Measurements from ENCODE around the gene LIM2.

Gene LIM2

DNA sequence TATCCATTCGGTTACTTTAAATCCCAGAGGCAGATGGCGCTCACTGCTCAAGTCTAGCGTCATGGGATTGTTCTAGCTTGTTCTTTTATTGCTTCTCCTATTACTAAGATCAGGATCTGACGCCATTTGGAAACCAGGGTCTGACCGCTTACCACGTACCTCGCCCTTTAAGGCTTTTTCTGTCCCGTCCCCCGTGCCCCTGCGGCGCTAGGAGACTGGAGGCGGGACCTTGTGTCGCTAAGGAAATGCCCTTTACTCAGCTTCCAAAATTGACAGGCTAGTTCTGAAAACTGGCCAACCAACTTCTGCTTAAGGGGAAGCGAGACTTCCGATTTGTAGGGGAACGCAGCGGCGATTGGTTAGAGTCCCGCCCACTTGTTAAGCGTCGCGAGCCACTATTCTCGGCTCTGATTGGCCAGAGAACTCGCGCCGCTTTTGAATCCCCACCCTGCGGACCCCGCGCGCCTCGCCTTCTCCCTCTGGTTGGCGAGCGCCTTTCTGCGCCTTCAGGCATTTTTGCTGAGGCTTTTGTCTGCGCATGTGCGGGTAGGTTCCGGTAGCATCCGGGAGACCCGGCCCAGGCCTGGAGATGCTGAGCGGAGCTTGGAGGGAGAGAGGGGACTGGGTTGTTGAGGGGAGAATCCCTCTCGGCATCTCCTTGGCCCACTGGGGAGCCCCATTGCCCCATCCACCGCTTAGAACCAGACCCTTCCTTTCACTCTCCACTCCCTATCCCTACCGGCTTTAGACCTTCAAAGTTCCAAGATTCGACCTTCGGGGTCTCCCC lies 6.5 kb upstream of the LIM2 start:
- DNase-seq (ENCODE audit: insufficient read length, low spot score) (peak; percentile 80), FAIRE-seq (no peak)
- TF ChIP-seq, protein P1, sequence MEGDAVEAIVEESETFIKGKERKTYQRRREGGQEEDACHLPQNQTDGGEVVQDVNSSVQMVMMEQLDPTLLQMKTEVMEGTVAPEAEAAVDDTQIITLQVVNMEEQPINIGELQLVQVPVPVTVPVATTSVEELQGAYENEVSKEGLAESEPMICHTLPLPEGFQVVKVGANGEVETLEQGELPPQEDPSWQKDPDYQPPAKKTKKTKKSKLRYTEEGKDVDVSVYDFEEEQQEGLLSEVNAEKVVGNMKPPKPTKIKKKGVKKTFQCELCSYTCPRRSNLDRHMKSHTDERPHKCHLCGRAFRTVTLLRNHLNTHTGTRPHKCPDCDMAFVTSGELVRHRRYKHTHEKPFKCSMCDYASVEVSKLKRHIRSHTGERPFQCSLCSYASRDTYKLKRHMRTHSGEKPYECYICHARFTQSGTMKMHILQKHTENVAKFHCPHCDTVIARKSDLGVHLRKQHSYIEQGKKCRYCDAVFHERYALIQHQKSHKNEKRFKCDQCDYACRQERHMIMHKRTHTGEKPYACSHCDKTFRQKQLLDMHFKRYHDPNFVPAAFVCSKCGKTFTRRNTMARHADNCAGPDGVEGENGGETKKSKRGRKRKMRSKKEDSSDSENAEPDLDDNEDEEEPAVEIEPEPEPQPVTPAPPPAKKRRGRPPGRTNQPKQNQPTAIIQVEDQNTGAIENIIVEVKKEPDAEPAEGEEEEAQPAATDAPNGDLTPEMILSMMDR (IDR thresholded peaks at IDR 0.05; ENCODE audit: insufficient read depth, missing control alignments), result peak; percentile 26

DNA sequence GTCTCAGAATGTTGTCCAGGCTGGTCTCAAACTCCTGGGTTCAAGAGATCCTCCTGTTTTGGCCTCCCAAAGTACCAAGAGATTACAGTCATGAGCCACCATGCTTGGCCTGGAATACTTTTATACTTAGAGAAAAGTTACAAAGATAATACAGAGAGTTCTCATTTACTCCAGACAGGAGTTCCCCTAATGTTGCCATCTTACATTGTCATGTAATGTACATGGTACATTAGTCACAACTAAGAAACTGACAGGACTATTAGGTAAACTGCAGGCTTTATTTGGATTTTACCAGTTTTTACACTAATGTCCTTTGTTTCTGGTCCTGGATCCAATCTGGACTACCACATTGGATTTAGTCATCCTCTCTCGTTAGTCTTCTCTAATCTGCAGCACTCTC lies 4.9 kb upstream of the LIM2 start:
- no peak for DNase-seq (ENCODE audit: insufficient read length, low spot score)
- FAIRE-seq, result no peak
- TF ChIP-seq, protein P1 (IDR thresholded peaks at IDR 0.05; ENCODE audit: insufficient read depth, missing control alignments), result no peak

DNA sequence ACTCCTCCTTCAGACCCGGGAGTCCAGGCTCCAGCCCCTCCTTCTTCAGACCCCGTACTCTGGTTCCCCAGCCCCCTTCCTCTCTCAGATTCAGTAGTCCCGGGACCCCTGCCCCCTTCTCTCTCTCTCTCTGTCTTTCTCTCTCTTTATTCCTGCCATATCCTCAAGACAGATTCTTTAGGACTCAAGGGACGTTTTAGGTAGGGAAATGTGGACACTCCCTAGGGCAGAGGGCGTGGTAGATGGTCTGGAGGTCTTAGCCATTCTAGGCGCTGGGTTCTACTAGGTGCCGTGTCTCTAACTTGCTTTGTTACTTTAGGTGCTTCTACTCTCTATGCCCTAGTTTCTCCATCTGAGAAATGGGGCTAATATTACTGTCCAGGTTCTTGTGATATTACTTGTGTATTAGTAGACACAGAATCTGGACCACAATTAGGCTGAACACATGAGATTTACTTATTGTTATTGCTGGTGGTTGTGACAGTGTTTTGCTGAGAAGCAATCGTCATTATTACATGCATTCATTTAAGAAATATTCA lies 3.4 kb upstream of the LIM2 start:
- FAIRE-seq, result no peak
- no peak for DNase-seq (ENCODE audit: insufficient read length, low spot score)
- TF ChIP-seq, protein P1 (IDR thresholded peaks at IDR 0.05; ENCODE audit: insufficient read depth, missing control alignments), result no peak

DNA sequence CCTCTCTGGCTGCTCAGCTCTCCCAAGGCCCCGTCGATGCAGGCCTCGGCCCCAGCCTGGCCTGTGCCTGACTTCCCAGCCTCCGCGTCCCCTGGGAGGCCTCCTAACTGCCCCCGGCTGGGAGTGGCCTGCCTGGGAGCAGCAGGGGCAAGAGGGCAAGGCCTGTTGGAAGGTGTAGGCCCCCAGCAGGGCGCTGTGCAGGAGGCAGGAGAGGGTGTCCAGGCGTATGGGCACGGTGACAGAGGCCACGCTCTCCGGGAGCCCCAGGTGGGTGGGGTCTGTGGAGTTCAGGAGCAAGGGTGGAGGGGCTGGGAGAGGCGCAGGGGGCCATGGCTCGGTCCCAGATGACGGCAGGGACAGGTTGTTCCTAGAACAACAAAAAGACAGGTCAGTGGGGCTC lies 1.4 kb upstream of the LIM2 start:
- FAIRE-seq, result no peak
- no peak for DNase-seq (ENCODE audit: insufficient read length, low spot score)
- TF ChIP-seq, protein P1 (IDR thresholded peaks at IDR 0.05; ENCODE audit: insufficient read depth, missing control alignments), result no peak

DNA sequence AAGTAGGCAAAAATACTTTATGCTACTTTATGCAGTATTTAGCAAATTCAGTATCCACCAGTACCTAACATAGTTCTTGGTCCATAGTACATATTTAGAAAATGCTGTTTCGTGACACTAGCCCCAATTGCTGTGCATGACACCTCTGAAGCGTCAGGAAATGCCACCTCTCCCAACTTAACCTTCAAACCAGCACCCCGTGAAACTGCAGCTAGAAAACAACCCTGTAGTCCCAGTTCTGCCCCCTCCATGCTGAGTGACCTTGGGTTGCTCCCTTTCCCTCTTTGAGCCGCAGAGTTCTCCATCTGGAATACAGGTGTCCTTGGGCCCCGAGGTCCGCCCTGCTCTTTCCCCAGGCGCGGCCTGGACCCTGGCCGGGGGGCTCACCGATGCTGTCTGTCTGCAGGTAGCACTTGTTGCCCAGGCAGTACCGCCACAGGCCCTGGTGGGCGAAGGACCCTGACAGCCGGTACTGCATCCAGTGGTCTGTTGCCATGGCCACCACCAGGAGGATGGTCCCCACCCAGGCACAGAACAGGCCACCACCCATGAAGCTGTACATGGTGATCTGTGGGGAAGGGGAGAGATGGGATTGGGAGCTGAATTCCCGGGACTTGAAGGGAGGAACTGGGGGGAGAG lies 773 bp downstream of the LIM2 start:
- FAIRE-seq (no peak), DNase-seq (ENCODE audit: insufficient read length, low spot score) (no peak)
- TF ChIP-seq, protein P1 (IDR thresholded peaks at IDR 0.05; ENCODE audit: insufficient read depth, missing control alignments), result no peak

DNA sequence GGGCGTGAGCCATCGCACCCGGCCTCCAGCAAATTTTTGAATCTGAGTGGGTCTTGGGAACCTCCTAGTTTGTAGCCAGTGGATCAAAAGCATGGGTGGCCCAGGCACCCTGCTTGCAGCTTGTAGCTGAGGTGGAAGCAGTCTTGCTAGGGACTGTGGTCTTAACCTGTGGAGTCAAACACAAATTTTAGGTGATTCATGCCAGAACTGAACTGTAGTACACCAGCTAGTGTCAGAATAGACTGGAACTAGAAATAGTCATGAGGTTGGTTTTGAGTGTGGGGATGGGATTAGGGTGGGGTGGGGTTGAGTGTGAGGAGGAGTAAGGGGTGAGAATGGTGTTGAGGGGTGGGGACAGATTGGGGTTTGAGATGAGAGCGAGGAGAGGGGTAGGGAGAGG lies 5.8 kb downstream of the LIM2 start:
- no peak for DNase-seq (ENCODE audit: insufficient read length, low spot score)
- TF ChIP-seq, protein P1 (IDR thresholded peaks at IDR 0.05; ENCODE audit: insufficient read depth, missing control alignments), result no peak
- no peak for FAIRE-seq

DNA sequence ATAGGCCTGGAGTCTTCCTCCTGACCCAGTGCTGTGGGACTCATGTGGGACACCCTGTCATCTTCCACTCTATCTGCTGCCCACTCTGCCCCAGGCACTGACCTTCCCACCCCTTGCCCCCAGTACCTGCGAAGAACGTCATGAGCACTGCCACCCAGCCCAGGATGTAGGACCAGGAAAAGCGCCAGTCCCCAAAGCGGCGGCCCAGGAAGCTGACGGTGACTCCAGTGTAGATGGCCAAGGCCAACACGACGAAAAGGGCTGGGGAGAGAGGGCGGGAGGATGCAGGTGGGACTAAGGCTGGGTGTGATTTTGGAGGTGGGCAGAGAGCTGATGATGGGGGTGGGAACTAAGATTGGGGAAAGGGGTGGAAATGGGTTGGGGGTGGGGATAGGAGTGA lies 7.4 kb downstream of the LIM2 start:
- no peak for FAIRE-seq
- TF ChIP-seq, protein P1 (IDR thresholded peaks at IDR 0.05; ENCODE audit: insufficient read depth, missing control alignments), result no peak
- no peak for DNase-seq (ENCODE audit: insufficient read length, low spot score)
